ENCODE results near the gene LIN54. TPM values are rescaled to one million over a fixed set of nuclear protein-coding genes. Genes with fewer than 3 reads are reported as not detected.

Gene LIN54
- total and polyA plus RNA-seq, 9 of the 15 experiments (the other 6 are each of a cell fraction or from before 2014, with no cell fraction given), result 2.2 to 22.5 (median 15.8) TPM

GRCh38 chr4:83010522-83011318 is at the start of gene LIN54 (continued):
- TF ChIP-seq ZNF384 (IDR thresholded peaks at IDR 0.05; ENCODE audit: low read depth, low read length), result no peak
- no peak for TF ChIP-seq CBFA2T2 (conservative IDR thresholded peaks at IDR 0.05)
- TF ChIP-seq SFPQ (IDR thresholded peaks at IDR 0.05; ENCODE audit: low read depth, low read length), result no peak
- TF ChIP-seq ZNF224 (CRISPR knock-in tag; IDR thresholded peaks at IDR 0.05), result no peak
- TF ChIP-seq BRF2 (IDR thresholded peaks at IDR 0.05; ENCODE audit: borderline replicate concordance, insufficient read depth, insufficient read length), result no peak
- TF ChIP-seq CUX1 (CRISPR knock-in tag; IDR thresholded peaks at IDR 0.05), result no peak
- no peak for TF ChIP-seq MTA3 (IDR thresholded peaks at IDR 0.05; ENCODE audit: borderline replicate concordance)
- TF ChIP-seq ZNF644 (tag; IDR thresholded peaks at IDR 0.05; ENCODE audit: low read depth), result no peak
- TF ChIP-seq ZFP91 (CRISPR knock-in tag; IDR thresholded peaks at IDR 0.05), result no peak
- TF ChIP-seq MIER1 (IDR thresholded peaks at IDR 0.05; ENCODE audit: low read depth), result no peak
- TF ChIP-seq ZNF586 (CRISPR knock-in tag; conservative IDR thresholded peaks at IDR 0.05), result no peak
- no peak for TF ChIP-seq BRCA1 (IDR thresholded peaks at IDR 0.05)
- no peak for TF ChIP-seq BRCA1 (CRISPR knock-in tag; IDR thresholded peaks at IDR 0.05)
- TF ChIP-seq ZNF77 (CRISPR knock-in tag; IDR thresholded peaks at IDR 0.05), result no peak
- no peak for TF ChIP-seq PTBP1 (IDR thresholded peaks at IDR 0.05; ENCODE audit: low read depth, low read length)
- TF ChIP-seq TFAM (CRISPR knock-in tag; conservative IDR thresholded peaks at IDR 0.05), result no peak
